Ovary (tissue), 3 donors: ENCODE results near the gene UCHL1.

ENCODE experiments used
- POLR2A ChIP-seq: fragments of 450-650 bp; IDR thresholded peaks from one replicate; pipeline ENCODE4 v1.6.1; 2017; ENCODE audit warnings: antibody characterized with exemption, mild to moderate bottlenecking, moderate library complexity
- TF ChIP-seq, protein P1 (sequence below), 3 donors: fragments of 450-650 bp in 2 of 3; fragments of 200-600 bp in 1 of 3; IDR thresholded peaks; one replicate each; pipeline versions ENCODE4 v1.5.1 to v1.8.0; 2016 to 2022; ENCODE audit warnings: antibody characterized with exemption in 3 of 3, mild to moderate bottlenecking in 1 of 3
- donor health status: DM: no; HTN: no; CAD: no.

DNA sequence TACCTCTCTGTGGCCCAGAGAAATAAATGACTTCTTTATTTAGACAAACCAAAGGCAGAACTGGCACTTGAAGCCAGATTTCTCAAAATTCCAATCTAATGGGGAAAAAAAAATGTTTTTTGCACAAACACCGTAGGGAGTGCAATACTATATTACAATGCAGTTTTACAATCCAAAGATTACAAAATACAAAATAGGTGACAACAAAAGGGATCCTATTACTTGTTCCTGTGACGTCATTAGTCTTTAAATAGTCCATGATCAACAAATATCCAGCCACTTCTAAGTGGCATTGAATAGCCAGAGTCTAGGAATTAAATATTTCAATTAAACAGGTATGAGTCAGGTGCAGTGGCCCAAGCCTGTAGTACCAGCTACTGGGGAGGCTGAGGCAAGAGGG is 39.4 kb upstream of the UCHL1 start:
- TF ChIP-seq, protein P1, sequence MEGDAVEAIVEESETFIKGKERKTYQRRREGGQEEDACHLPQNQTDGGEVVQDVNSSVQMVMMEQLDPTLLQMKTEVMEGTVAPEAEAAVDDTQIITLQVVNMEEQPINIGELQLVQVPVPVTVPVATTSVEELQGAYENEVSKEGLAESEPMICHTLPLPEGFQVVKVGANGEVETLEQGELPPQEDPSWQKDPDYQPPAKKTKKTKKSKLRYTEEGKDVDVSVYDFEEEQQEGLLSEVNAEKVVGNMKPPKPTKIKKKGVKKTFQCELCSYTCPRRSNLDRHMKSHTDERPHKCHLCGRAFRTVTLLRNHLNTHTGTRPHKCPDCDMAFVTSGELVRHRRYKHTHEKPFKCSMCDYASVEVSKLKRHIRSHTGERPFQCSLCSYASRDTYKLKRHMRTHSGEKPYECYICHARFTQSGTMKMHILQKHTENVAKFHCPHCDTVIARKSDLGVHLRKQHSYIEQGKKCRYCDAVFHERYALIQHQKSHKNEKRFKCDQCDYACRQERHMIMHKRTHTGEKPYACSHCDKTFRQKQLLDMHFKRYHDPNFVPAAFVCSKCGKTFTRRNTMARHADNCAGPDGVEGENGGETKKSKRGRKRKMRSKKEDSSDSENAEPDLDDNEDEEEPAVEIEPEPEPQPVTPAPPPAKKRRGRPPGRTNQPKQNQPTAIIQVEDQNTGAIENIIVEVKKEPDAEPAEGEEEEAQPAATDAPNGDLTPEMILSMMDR (IDR thresholded peaks at IDR 0.05) = no peak
- no peak for TF ChIP-seq POLR2A
